ENCODE results near the gene TARBP1. TPM values are rescaled to one million over a fixed set of nuclear protein-coding genes. Genes with fewer than 3 reads are reported as not detected.

Gene TARBP1
- total and polyA plus RNA-seq, 2 of the 4 experiments (the other 2 are of a cell fraction), result 10.6 to 17.7 TPM

GRCh38 chr1:234502785-234503184 lies 23.8 kb upstream of the TARBP1 start:
- Histone ChIP-seq H3K9me3 (ENCODE audit: control insufficient read depth, insufficient read depth, low read length) (no peaks in the 10 kb centered on the region), H3K36me3 (ENCODE audit: control insufficient read depth, insufficient read depth, low read length) (no peaks in the 10 kb centered on the region), H2BK120ac (ENCODE audit: low read depth, low read length) (peak overlapping the region; percentile 32; the same call in 1 of the 2 replicates), H2BK15ac (ENCODE audit: low read depth, low read length) (no peak overlapping the region; the same call in 2 of the 3 replicates), H3K56ac (ENCODE audit: extremely low read depth, insufficient read depth, low read length) (no peak overlapping the region), H3K9me1 (ENCODE audit: insufficient read depth, low read length) (peaks cover 4% of the 10 kb centered on the region; the same call in 1 of the 2 replicates), H3K4me2 (ENCODE audit: low read depth, low read length) (no peak overlapping the region), H3K27ac (ENCODE audit: insufficient read depth, low read length) (no peak overlapping the region), H3K9ac (ENCODE audit: low read depth, low read length) (no peak overlapping the region), H4K5ac (ENCODE audit: low read depth, low read length) (no peak overlapping the region), H3K18ac (ENCODE audit: low read depth, low read length) (no peak overlapping the region; the same call in 1 of the 2 replicates), H4K20me1 (ENCODE audit: insufficient read depth, low read length) (no peaks in the 10 kb centered on the region), H3K4ac (ENCODE audit: low read depth, low read length) (0 out of 2 replicates have a peak overlapping the region, but pooled peaks have one; percentile 50), H2AK9ac (replicated peaks; ENCODE audit: low read depth, low read length, poor library complexity) (no peak overlapping the region), H4K8ac (ENCODE audit: low read depth in 2 of 2, low read length in 2 of 2) (no peak overlapping the region), H4K91ac (ENCODE audit: insufficient read depth, low read depth, low read length) (peak overlapping the region; percentile 24; the same call in 1 of the 2 replicates), H3K14ac (replicated peaks; ENCODE audit: low read depth, low read length) (no peak overlapping the region), H3K23ac (ENCODE audit: low read depth, low read length) (no peak overlapping the region), H3K4me1 (ENCODE audit: control insufficient read depth, insufficient read depth, low read length) (peaks cover 27% of the 10 kb centered on the region), H3K79me1 (ENCODE audit: low read depth in 1 of 2, low read length in 2 of 2) (peaks cover 0 to 12% of the 10 kb centered on the region in 2 experiments; a peak in 2 of 4 replicates), H2BK20ac (ENCODE audit: low read depth, low read length) (no peak overlapping the region), H2AK5ac (ENCODE audit: low read depth, low read length) (no peak overlapping the region), H2BK5ac (ENCODE audit: low read depth, low read length, poor library complexity, severe bottlenecking) (no peak overlapping the region), H3K27me3 (ENCODE audit: control insufficient read depth, insufficient read depth, low read length) (no peaks in the 10 kb centered on the region), H3K4me3 (ENCODE audit: insufficient read depth, low read depth, low read length) (no peak overlapping the region), H2AFZ (replicated peaks; ENCODE audit: low read length, poor library complexity) (no peak overlapping the region)
- dilution Hi-C loops (cut with HindIII; ENCODE audit: low sequenced_read_pairs, unreplicated experiment) (no loop called here), in situ Hi-C loops (cut with MboI; ENCODE audit: low sequenced_read_pairs) (no loop called here), intact Hi-C loops (cut with micrococcal nuclease) (loop anchor here (2.0 kb wide), 1 partner anchor 14 kb away; no protein-coding TSS in a partner anchor)
- no peak for ATAC-seq (ENCODE audit: low read depth)
- ChIA-PET CTCF (interaction anchor here (1.7 kb wide), 1 partner anchor 581 kb away, joined by 7 read pairs; no protein-coding TSS in a partner anchor), POLR2A (ENCODE audit: unreplicated experiment) (no interaction called here)
- BruUV-seq (replicated peaks), result no TSS peak
- TF ChIP-seq RFX5 (IDR thresholded peaks at IDR 0.05; ENCODE audit: low read depth, low read length), result no peak
- no peak for TF ChIP-seq SMC3 (IDR thresholded peaks at IDR 0.05; ENCODE audit: low read depth, low read length)
- TF ChIP-seq, protein P1, sequence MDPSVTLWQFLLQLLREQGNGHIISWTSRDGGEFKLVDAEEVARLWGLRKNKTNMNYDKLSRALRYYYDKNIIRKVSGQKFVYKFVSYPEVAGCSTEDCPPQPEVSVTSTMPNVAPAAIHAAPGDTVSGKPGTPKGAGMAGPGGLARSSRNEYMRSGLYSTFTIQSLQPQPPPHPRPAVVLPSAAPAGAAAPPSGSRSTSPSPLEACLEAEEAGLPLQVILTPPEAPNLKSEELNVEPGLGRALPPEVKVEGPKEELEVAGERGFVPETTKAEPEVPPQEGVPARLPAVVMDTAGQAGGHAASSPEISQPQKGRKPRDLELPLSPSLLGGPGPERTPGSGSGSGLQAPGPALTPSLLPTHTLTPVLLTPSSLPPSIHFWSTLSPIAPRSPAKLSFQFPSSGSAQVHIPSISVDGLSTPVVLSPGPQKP (IDR thresholded peaks at IDR 0.05; ENCODE audit: borderline replicate concordance, low read depth, low read length), result no peak
- no peak for TF ChIP-seq NFE2L2 (IDR thresholded peaks at IDR 0.05; ENCODE audit: low read depth, low read length)
- no peak for DNase-seq

All from IMR-90 (cell line).